ENCODE data around the gene ATXN7L1. TPM values are rescaled to one million over a fixed set of nuclear protein-coding genes. Genes with fewer than 3 reads are reported as not detected.

Gene ATXN7L1
- total and polyA plus RNA-seq, 2 of the 4 experiments (the other 2 are of a cell fraction): 3.5 to 4.3 TPM

DNA sequence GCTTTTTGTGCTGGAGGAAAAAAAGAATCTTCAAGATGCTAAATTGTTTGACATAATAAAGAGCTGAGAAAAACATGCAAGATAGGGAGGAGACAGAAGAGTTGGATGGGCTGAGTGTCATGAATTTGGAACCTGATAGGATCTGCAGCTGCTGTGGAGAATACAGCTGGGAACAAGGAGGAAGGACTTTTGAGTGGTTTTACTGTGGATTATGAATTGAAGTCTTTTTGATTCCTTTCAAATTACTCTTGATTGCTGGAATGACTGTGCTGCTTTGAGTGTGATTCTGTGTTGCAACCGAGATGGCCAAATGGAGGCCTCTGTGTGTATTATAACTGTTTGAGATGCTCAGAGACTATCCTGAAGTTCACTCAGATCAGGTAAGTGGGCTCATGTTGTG, 299.1 kb downstream of the ATXN7L1 start:
- no peaks in the 10 kb centered on the region for H3K79me1 ChIP-seq (ENCODE audit: low read depth in 1 of 2, low read length in 2 of 2)
- no peak overlapping the region for H3K4me2 ChIP-seq (ENCODE audit: low read depth, low read length)
- no peak overlapping the region for H2BK20ac ChIP-seq (ENCODE audit: low read depth, low read length)
- DNase-seq (no peak), ATAC-seq (ENCODE audit: low read depth) (no peak)
- H3K18ac ChIP-seq (ENCODE audit: low read depth, low read length): no peak overlapping the region
- no peak overlapping the region for H4K8ac ChIP-seq (ENCODE audit: low read depth in 2 of 2, low read length in 2 of 2)
- H3K9me3 ChIP-seq (ENCODE audit: control insufficient read depth, insufficient read depth, low read length): no peaks in the 10 kb centered on the region
- H2AK5ac ChIP-seq (ENCODE audit: low read depth, low read length): no peak overlapping the region
- no peaks in the 10 kb centered on the region for H3K9me1 ChIP-seq (ENCODE audit: insufficient read depth, low read length)
- H3K4me3 ChIP-seq (ENCODE audit: insufficient read depth, low read depth, low read length): no peak overlapping the region
- H2BK120ac ChIP-seq (ENCODE audit: low read depth, low read length): no peak overlapping the region
- no peak overlapping the region for H2AK9ac ChIP-seq (replicated peaks; ENCODE audit: low read depth, low read length, poor library complexity)
- H2AFZ ChIP-seq (replicated peaks; ENCODE audit: low read length, poor library complexity): no peak overlapping the region
- H2BK15ac ChIP-seq (ENCODE audit: low read depth, low read length): no peak overlapping the region
- no peak overlapping the region for H3K9ac ChIP-seq (ENCODE audit: low read depth, low read length)
- in situ Hi-C loops (cut with MboI; ENCODE audit: low sequenced_read_pairs) (no loop called here), dilution Hi-C loops (cut with HindIII; ENCODE audit: low sequenced_read_pairs, unreplicated experiment) (no loop called here), intact Hi-C loops (cut with micrococcal nuclease) (no loop called here)
- no peak overlapping the region for H4K91ac ChIP-seq (ENCODE audit: insufficient read depth, low read depth, low read length)
- H2BK5ac ChIP-seq (ENCODE audit: low read depth, low read length, poor library complexity, severe bottlenecking): no peak overlapping the region
- WGBS, 2 experiments (ENCODE audit: extremely low coverage in 2 of 2, insufficient read length in 1 of 2): 67% methylated on average over 1 of the region's 1 CpG; no CpG with 5 or more reads in 1 of the 2 experiments
- no peak overlapping the region for H3K4ac ChIP-seq (ENCODE audit: low read depth, low read length)
- TF ChIP-seq NFE2L2 (IDR thresholded peaks at IDR 0.05; ENCODE audit: low read depth, low read length) (no peak), FOS (IDR thresholded peaks at IDR 0.05; ENCODE audit: low read depth, low read length) (no peak), RCOR1 (IDR thresholded peaks at IDR 0.05; ENCODE audit: insufficient replicate concordance, low read length) (no peak), ELK1 (IDR thresholded peaks at IDR 0.05; ENCODE audit: borderline replicate concordance, low read depth, low read length) (no peak), MAZ (IDR thresholded peaks at IDR 0.05; ENCODE audit: borderline replicate concordance, low read depth, low read length) (no peak), RAD21 (IDR thresholded peaks at IDR 0.05; ENCODE audit: low read length) (no peak), SMC3 (IDR thresholded peaks at IDR 0.05; ENCODE audit: low read depth, low read length) (no peak), RFX5 (IDR thresholded peaks at IDR 0.05; ENCODE audit: low read depth, low read length) (no peak), CEBPB (IDR thresholded peaks at IDR 0.05; ENCODE audit: low read depth, low read length) (no peak), POLR2A (IDR thresholded peaks at IDR 0.05; ENCODE audit: low read depth, low read length) (no peak)
- no peak overlapping the region for H4K5ac ChIP-seq (ENCODE audit: low read depth, low read length)
- no peaks in the 10 kb centered on the region for H3K27me3 ChIP-seq (ENCODE audit: control insufficient read depth, insufficient read depth, low read length)
- no peak overlapping the region for H3K27ac ChIP-seq (ENCODE audit: insufficient read depth, low read length)
- CTCF ChIA-PET: no interaction called here
- no peak overlapping the region for H3K56ac ChIP-seq (ENCODE audit: extremely low read depth, insufficient read depth, low read length)
- H4K20me1 ChIP-seq (ENCODE audit: insufficient read depth, low read length): no peaks in the 10 kb centered on the region
- no peaks in the 10 kb centered on the region for H3K4me1 ChIP-seq (ENCODE audit: control insufficient read depth, insufficient read depth, low read length)
- H3K36me3 ChIP-seq (ENCODE audit: control insufficient read depth, insufficient read depth, low read length): no peaks in the 10 kb centered on the region
- H3K23ac ChIP-seq (ENCODE audit: low read depth, low read length): no peak overlapping the region
- no TSS peak for BruUV-seq (replicated peaks)
- POLR2A ChIA-PET (ENCODE audit: unreplicated experiment): interaction anchor here (0.6 kb wide), 1 partner anchor 12 kb away, joined by 7 read pairs; no protein-coding TSS in a partner anchor
- H3K14ac ChIP-seq (replicated peaks; ENCODE audit: low read depth, low read length): no peak overlapping the region

All from IMR-90 (cell line).